B cell (primary cell): Measurements from ENCODE around the gene VCX2. TPM values are rescaled to one million over a fixed set of nuclear protein-coding genes. Genes with fewer than 3 reads are reported as not detected.

Source experiments
- ATAC-seq: fragments of 200-7000 bp; cut with Tn5 transposase; one replicate; pipeline ENCODE4 v1.10.0; 2021; ENCODE audit warnings: low read depth, mild to moderate bottlenecking, moderate number of reproducible peaks, moderate library complexity
- CTCF ChIA-PET: fragments of 350-600 bp; sonication (Branson Sonifier 250); formaldehyde crosslinking; loops from one replicate; lab custom pipeline; 2021; ENCODE audit warnings: antibody characterized with exemption, inconsistent platforms; lab: Charles Lee
- POLR2A ChIA-PET: fragments of 350-600 bp; sonication (Branson Sonifier 250); formaldehyde crosslinking; loops from one replicate; lab custom pipeline; 2021; ENCODE audit warnings: antibody characterized with exemption; lab: Charles Lee
- DNase-seq: peaks from one replicate; pipeline ENCODE4 v3.0.0; 2013
- H2AFZ ChIP-seq: 2 replicates; pipeline ENCODE4 v1.6.1; 2012; ENCODE audit warnings: mild to moderate bottlenecking, low read depth, low read length; ENCODE audit not compliant: insufficient read depth, poor library complexity, severe bottlenecking
- H3K27ac ChIP-seq, 2 donors: 1 replicate in 1 of 2; 2 replicates in 1 of 2; pipeline ENCODE4 v1.5.1; 2012 to 2013; ENCODE audit warnings: low read length in 2 of 2, mild to moderate bottlenecking in 2 of 2, moderate library complexity in 1 of 2
- H3K27me3 ChIP-seq, 4 experiments: fragments of 200-600 bp in 1 of 4; sonication (generic) in 1 of 4; replicated peaks in 1 of 4; 1 replicate in 2 of 4; 2 replicates in 2 of 4; pipeline versions ENCODE4 v1.6.1 to v1.7.0; 2013 to 2016; ENCODE audit warnings: low read length in 3 of 4, mild to moderate bottlenecking in 2 of 4, mixed read lengths in 1 of 4, moderate library complexity in 1 of 4; ENCODE audit not compliant: insufficient read depth in 4 of 4, control insufficient read depth in 3 of 4; ENCODE audit errors: control extremely low read depth in 1 of 4
- H3K36me3 ChIP-seq, 2 experiments: replicated peaks in 1 of 2; 1 replicate in 1 of 2; 2 replicates in 1 of 2; pipeline versions ENCODE4 v1.6.1 to v1.7.1; 2013; ENCODE audit warnings: low read length in 1 of 2; ENCODE audit not compliant: insufficient read depth in 2 of 2, control insufficient read depth in 1 of 2; ENCODE audit errors: control extremely low read depth in 1 of 2, extremely low read depth in 1 of 2
- H3K4me1 ChIP-seq, 2 donors: fragments of 200-600 bp in 1 of 2; sonication (generic) in 1 of 2; 1 replicate in 1 of 2; 2 replicates in 1 of 2; pipeline versions ENCODE4 v1.5.1 to v1.6.1; 2013 to 2017; ENCODE audit warnings: low read length in 2 of 2; ENCODE audit not compliant: control insufficient read depth in 2 of 2, insufficient read depth in 2 of 2
- H3K4me2 ChIP-seq: replicated peaks from 2 replicates; pipeline ENCODE3; 2012; ENCODE audit warnings: mild to moderate bottlenecking, low read depth, low read length; ENCODE audit not compliant: poor library complexity, severe bottlenecking
- H3K4me3 ChIP-seq, 5 experiments: fragments of 200-600 bp in 1 of 5; sonication (generic) in 1 of 5; 1 replicate in 3 of 5; 2 replicates in 2 of 5; pipeline versions ENCODE4 v1.5.1 to v1.7.0; 2011 to 2016; ENCODE audit warnings: low read length in 4 of 5, mild to moderate bottlenecking in 4 of 5, low read depth in 2 of 5, control low read depth in 1 of 5, moderate library complexity in 1 of 5; ENCODE audit not compliant: insufficient read depth in 1 of 5; ENCODE audit errors: control extremely low read depth in 1 of 5, extremely low read depth in 1 of 5
- H3K79me2 ChIP-seq: fragments of 200-600 bp; sonication (generic); one replicate; pipeline ENCODE4 v1.6.0; 2016; ENCODE audit warnings: low read length; ENCODE audit not compliant: control insufficient read depth, insufficient read depth
- H3K9ac ChIP-seq: fragments of 200-600 bp; sonication (generic); 2 replicates; pipeline ENCODE4 v1.6.1; 2017; ENCODE audit warnings: mild to moderate bottlenecking, low read length, moderate library complexity
- H3K9me3 ChIP-seq, 3 donors: one replicate each; pipeline versions ENCODE4 v1.6.1 to v1.7.1; 2013; ENCODE audit warnings: low read length in 2 of 3; ENCODE audit not compliant: control insufficient read depth in 2 of 3, insufficient read depth in 1 of 3; ENCODE audit errors: control extremely low read depth in 1 of 3
- H4K20me1 ChIP-seq: 2 replicates; pipeline ENCODE4 v1.6.0; 2012; ENCODE audit warnings: mild to moderate bottlenecking, low read length; ENCODE audit not compliant: insufficient read depth, control insufficient read depth, poor library complexity, severe bottlenecking
- H3K27ac Mint-ChIP-seq: one replicate; pipeline ENCODE4 v1.8.0; 2021; ENCODE audit warnings: mixed read lengths
- H3K27me3 Mint-ChIP-seq: one replicate; pipeline ENCODE4 v1.8.0; 2021; ENCODE audit warnings: mixed read lengths
- H3K4me1 Mint-ChIP-seq: one replicate; pipeline ENCODE4 v1.8.0; 2021; ENCODE audit warnings: mixed read lengths
- H3K4me3 Mint-ChIP-seq: one replicate; pipeline ENCODE4 v1.8.0; 2021; ENCODE audit warnings: mixed read lengths
- H3K9me3 Mint-ChIP-seq: one replicate; pipeline ENCODE4 v1.8.0; 2022; ENCODE audit warnings: mixed read lengths; ENCODE audit not compliant: insufficient read depth
- EZH2 ChIP-seq: IDR thresholded peaks from 2 replicates; pipeline ENCODE4 v1.6.1; 2012; ENCODE audit warnings: borderline replicate concordance, low read depth, mild to moderate bottlenecking, moderate library complexity, low read length; ENCODE audit not compliant: insufficient read depth, poor library complexity, severe bottlenecking
- WGBS: methylation state at CpG from one replicate; pipeline ENCODE4 v1.1.5; 2013; ENCODE audit warnings: missing lambda C conversion rate; ENCODE audit not compliant: insufficient coverage; 5-methylcytosine and 5-hydroxymethylcytosine counted together
- intact Hi-C: fragments of 100-400 bp; cut with micrococcal nuclease; formaldehyde crosslinking; loops from one replicate; pipeline ENCODE4 v1.10.0; 2022
- polyA plus RNA-seq: library from polyadenylated mRNA; depleted of rRNA; stranded (reverse); fragments of >200 nt; gene quantifications from 2 replicates; pipeline ENCODE4 v1.2.3, GENCODE V29; 2012
- total RNA-seq, 2 donors: library from RNA; stranded (reverse); fragments of 120-200 nt in 1 of 2; gene quantifications; 1 replicate in 1 of 2; 2 replicates in 1 of 2; pipeline versions ENCODE4 v1.2.3 to v1.2.4, GENCODE V29; 2013 to 2022
- TF ChIP-seq, protein P1 (sequence below): fragments of 200-600 bp; IDR thresholded peaks from one replicate; pipeline ENCODE4 v1.8.0; 2022; ENCODE audit warnings: antibody characterized with exemption, mild to moderate bottlenecking

VCX2 gene
- total and polyA plus RNA-seq, 2 donors (not counting 1 experiment from before 2014, with no cell fraction given), result not detected

GRCh38 chrX:8147226-8147625 lies 23.8 kb downstream of the VCX2 start:
- CTCF ChIA-PET, result no interaction called here
- Histone ChIP-seq H2AFZ (no peak overlapping the region), H3K4me1 (no peaks in the 10 kb centered on the region), H3K4me2 (no peak overlapping the region), H3K4me3 (no peak overlapping the region), H3K9ac (no peak overlapping the region), H3K27ac (no peak overlapping the region), H3K36me3 (no peaks in the 10 kb centered on the region), H3K79me2 (no peaks in the 10 kb centered on the region), H3K27me3 (no peaks in the 10 kb centered on the region), H3K9me3 (no peaks in the 10 kb centered on the region), H4K20me1 (no peaks in the 10 kb centered on the region)
- WGBS, result 100% methylated on average over 2 of the region's 4 CpGs
- ATAC-seq, result no peak
- Mint-ChIP-seq H3K4me1 (no peaks in the 10 kb centered on the region), H3K4me3 (no peak overlapping the region), H3K27ac (no peak overlapping the region), H3K9me3 (no peaks in the 10 kb centered on the region), H3K27me3 (no peaks in the 10 kb centered on the region)
- no peak for TF ChIP-seq EZH2
- TF ChIP-seq, protein P1, sequence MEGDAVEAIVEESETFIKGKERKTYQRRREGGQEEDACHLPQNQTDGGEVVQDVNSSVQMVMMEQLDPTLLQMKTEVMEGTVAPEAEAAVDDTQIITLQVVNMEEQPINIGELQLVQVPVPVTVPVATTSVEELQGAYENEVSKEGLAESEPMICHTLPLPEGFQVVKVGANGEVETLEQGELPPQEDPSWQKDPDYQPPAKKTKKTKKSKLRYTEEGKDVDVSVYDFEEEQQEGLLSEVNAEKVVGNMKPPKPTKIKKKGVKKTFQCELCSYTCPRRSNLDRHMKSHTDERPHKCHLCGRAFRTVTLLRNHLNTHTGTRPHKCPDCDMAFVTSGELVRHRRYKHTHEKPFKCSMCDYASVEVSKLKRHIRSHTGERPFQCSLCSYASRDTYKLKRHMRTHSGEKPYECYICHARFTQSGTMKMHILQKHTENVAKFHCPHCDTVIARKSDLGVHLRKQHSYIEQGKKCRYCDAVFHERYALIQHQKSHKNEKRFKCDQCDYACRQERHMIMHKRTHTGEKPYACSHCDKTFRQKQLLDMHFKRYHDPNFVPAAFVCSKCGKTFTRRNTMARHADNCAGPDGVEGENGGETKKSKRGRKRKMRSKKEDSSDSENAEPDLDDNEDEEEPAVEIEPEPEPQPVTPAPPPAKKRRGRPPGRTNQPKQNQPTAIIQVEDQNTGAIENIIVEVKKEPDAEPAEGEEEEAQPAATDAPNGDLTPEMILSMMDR, result no peak
- DNase-seq, result no peak
- intact Hi-C loops, result no loop called here
- POLR2A ChIA-PET, result no interaction called here

- Histone ChIP-seq H3K36me3 (no peaks in the 10 kb centered on the region), H3K79me2 (no peaks in the 10 kb centered on the region), H3K27ac (no peak overlapping the region), H3K4me1 (no peaks in the 10 kb centered on the region), H4K20me1 (no peaks in the 10 kb centered on the region), H3K9ac (no peak overlapping the region), H2AFZ (no peak overlapping the region), H3K4me3 (no peak overlapping the region), H3K9me3 (no peaks in the 10 kb centered on the region), H3K27me3 (no peaks in the 10 kb centered on the region), H3K4me2 (no peak overlapping the region)
- 97% methylated on average over 21 of the region's 24 CpGs for WGBS
- Mint-ChIP-seq H3K4me1 (no peaks in the 10 kb centered on the region), H3K27ac (no peak overlapping the region), H3K9me3 (no peaks in the 10 kb centered on the region), H3K27me3 (no peaks in the 10 kb centered on the region), H3K4me3 (no peak overlapping the region)
- intact Hi-C loops, result no loop called here
- TF ChIP-seq EZH2, result no peak
- TF ChIP-seq, protein P1, result no peak
- ATAC-seq (no peak), DNase-seq (no peak)
- CTCF ChIA-PET, result no interaction called here
- POLR2A ChIA-PET, result no interaction called here
These were observed 26.1 kb downstream of the VCX2 start for GRCh38 chrX:8144925-8145324.
